CD4-positive, alpha-beta T cell treated with Interferon gamma for 1 hour (primary cell): ENCODE data around the gene EXOC2.

Experiments used
- DNase-seq: peaks from one replicate; pipeline ENCODE4 v3.0.0-alpha.2; 2020

The EXOC2 gene

DNA sequence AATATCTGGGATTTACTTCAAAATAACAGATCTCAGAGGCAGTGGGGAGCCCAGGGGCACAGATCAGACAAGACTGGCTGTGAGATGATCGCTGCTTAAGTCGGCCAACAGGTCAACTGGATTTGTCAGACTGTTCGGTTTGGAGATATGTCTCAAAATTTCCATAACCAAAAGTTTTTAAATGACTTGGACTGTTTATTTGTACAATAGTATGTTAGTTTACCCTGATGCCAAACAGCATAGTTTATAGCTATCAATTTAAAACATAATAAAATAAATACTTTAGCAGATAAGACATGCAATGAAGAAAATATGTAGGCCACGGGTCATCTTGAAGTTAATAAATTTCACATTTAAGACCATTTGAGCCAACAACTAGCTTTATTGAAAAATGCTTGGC is 174.7 kb downstream of the EXOC2 start:
- no peak for DNase-seq

DNA sequence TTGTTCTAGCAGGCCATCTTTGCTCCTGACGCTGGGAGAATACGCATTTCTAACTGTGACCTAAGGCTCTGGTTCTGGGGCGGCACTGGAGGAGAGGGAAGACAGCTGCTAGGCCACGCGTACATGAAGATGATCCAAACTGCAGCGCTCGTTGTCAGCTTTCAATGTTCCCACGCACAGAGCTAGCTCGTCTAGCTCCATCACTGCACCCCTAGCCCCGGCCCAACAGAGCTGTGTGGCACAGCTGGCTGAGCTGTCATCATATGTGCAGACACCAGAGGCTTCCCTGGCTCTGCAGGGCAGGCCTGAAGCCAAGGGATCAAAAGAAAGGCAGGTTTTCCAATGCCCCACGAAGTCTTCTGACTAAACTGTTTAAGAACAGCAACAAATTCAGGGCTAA is 176.7 kb downstream of the EXOC2 start:
- DNase-seq = no peak

DNA sequence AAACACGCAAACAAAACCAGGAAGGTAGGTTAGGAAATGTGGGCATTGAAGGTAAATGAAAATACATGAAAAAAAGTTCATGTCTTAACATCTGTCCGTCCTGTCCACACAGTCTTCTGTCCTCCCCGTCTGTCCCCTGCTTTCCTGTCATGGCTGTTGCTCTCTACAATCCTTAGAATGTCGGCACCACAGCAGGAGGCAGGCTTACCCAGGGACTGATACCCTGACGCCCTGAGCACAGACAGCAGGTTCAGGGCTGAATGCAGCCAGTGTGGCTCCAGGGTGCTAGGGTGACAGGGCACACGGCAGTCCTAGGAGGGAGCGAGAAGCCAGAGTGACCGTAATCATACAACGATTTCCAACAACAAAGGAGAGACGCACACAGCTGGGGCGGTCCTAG is 177.7 kb downstream of the EXOC2 start:
- DNase-seq = no peak

DNA sequence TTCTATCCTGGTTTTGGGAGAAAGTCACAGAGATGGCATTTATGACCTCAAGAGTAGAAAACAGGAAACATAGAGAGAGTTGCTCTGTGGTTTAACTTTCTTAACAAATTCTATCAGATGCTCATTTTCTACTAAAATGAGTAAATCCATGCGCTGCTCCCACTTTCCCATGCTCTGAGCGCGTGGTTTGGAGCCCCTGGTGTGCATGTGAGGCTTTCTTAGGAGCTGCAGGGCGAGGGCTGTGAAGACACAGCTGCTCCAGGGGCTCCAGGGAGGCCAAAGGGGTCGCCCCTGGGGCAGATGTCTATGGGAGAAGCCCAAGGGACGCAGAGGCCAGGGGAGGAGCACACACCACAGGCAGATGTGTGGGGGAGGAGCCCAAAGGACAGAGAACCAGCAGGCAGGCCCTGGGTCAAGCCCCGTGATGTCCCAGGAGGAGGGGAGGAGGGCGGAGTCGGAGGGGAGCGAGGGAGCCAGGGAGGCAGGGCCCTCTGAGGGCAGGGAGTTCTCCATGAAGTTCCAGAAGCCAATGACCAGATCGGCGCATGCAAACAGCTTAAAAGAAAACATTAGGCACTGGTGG is 178.5 kb downstream of the EXOC2 start:
- no peak for DNase-seq

DNA sequence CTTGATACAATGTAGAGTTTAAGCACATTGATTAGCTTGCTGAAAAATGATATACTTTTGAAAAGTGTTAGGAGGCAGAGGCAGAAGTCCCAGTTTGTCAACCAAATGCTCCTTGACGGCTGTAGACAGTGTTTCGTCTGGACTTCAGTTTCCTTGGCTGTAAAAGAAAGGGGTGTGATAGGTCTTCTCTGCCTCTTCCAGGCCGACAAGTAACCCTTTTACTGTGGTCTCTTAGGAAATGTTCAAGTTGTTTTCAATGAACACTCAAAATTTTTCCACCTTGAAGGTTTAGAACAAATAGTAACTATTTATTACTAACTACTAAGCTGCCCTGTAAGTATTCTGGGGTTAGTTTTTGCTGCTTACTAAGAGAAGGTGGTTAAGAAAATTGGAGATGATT is 179.0 kb downstream of the EXOC2 start:
- DNase-seq = no peak

DNA sequence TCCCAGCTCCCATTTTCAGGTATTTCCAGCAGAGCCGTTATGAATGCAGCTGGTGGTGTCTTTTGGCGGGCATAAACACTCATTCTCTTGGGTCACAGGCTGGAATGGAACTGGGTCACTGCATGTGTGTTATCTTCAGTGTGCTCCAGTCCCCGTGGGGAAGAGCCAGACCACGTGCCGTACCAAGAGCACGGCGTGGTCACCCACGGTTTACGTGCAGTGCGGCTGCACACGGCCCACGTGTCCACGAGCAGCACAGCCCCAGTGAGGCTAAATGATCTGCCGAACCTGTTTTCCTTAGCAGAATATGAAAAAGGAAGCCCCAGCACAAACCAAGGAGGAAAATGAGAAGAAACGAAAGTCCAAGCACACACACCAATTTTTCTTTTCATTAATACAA is 179.9 kb downstream of the EXOC2 start:
- no peak for DNase-seq

DNA sequence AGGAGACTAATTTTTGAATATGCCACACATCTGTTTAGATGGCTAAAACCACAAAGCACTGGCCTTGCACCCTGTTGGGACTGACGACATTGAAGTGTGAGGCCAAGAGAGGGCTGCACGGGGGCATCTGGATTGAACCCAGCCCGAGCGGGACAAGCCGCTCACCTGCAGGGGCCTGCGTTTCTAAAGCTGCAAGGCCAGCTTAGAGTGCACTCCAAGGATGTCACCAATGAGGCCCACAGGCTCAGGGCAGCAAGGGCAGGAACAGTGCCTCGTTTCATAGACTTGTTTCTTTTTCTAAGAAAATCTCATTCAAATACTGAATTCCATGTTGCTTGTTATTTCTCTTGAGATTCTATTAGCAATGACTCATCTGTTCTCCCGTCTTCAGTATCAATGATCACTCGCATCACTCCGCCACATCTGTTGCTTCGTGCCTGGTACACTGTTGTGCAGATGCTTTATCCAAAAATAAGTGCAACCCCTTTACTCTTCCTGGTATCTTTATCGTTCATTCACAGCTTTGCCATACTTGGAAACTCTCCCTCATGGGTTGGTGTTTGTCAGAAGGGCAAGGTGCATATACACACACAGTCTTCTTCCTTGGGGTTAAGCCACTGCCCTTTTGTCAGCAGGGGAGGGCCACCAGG is 181.3 kb downstream of the EXOC2 start:
- DNase-seq = no peak

DNA sequence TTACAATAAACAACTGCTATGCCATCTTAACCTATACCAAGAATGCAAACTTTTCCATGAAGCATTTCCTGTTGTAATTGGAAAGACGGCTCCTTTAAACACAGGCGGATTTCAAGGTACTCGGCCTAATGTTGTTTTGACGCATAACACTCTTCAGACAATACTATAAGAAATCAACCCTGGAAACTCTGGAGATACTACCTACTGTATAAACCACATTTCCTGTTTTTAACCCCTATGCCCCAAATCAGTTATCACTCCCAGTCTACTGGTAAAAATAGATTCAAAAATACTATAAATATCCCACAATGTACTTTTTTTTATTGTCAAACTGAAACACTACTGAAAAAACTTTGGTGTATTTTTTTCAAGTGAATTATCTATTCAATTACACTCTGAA is 183.3 kb downstream of the EXOC2 start:
- DNase-seq = no peak

DNA sequence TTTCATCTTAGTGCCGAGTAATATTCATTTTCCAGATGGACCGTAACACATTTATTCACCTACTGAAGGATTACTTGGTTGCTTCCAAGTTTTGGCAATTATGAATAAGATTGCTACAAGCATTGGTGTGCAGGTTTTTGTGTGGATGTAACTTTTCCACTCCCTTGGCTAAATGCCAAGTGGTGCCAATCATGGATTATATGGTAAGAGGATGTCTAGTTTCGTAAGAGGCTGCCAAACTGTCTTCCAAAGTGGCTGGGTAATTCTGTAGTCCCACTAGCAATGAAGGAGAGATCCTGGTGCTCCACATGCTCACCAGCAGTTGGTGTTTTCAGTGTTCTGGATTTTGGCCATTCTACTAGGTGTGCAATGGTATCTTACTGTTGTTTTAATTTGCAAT is 184.3 kb downstream of the EXOC2 start:
- no peak for DNase-seq

DNA sequence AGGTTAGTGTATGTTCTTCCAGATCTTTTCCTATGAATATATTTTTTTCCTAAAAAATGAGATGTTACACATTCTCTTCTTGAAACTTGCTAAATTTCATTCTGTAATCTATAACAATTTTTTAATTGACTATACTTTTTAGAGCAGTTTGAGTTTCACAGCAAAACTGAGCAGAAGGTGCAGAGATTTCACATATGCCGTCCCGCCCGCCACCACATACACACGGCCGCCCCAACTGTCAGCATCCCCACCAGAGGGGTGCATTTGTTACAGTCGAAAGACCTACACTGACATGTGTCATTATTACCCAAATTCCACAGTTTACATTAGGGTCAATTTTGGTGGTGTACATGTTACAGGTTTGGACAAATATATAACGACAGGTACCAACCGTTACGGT is 184.9 kb downstream of the EXOC2 start:
- no peak for DNase-seq

DNA sequence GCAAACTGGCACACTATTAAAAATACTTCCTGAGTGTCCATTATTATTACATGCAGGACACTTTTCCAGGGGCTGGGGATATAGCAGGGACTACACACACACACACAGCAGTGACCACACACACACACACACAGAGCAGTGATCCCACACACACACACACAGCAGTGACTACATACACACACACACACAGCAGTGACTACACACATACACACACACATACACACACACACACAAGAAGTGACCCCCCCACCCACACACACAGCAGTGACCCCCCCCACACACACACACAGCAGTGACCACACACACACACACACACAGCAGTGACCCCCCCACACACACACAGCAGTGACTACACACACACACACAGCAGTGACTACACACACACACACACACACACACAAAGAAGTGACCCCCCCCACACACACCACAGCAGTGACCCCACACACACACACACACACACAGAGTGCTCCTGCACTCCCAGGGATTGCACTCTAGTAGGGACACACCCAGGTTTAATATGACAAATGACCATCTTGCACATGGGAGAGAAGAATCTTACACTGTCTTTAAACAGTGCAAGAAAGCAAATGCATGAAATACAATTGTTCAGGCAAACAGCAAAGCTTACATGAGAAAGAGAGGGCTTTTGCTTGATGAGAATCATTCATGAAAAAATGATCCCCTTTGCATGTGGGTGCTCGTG is 185.9 kb downstream of the EXOC2 start:
- no peak for DNase-seq

DNA sequence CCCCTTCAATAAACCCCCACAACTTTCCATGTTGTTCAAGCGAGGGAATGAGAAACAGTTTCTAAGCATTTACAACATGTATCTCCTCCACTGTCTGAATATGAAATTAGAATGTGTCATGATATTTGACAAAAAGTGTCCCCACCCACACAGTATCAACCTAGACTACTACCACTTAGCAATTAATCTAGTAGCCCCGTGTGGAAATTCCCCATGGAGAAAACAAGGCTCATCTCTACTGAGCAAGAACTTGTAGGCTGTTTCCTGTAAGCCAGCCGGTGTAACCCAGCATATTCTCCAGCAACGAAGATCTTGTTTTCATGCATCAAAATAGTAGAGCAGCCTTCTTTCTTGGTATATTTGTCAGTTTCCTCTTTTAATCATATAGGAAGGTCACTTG is 186.4 kb downstream of the EXOC2 start:
- DNase-seq = no peak

DNA sequence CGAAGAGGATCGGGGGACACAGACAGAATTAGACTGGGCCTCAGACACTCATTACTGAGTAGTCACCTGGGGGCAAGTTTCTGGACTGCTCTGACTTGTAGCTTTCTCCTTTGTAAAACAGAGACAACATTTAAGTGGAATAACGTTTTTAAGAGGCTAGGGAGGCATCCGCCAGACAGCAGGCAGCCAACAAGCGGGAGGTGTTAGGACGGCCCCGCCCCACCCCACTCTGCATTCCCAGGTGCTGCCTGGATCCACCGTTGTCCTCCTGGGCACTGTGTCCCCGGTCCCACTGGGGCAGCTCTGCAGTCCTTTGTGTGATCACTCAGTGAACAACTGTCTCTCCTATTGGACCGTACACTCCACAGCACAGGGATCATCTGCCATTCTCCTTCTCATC is 187.6 kb downstream of the EXOC2 start:
- DNase-seq = no peak

DNA sequence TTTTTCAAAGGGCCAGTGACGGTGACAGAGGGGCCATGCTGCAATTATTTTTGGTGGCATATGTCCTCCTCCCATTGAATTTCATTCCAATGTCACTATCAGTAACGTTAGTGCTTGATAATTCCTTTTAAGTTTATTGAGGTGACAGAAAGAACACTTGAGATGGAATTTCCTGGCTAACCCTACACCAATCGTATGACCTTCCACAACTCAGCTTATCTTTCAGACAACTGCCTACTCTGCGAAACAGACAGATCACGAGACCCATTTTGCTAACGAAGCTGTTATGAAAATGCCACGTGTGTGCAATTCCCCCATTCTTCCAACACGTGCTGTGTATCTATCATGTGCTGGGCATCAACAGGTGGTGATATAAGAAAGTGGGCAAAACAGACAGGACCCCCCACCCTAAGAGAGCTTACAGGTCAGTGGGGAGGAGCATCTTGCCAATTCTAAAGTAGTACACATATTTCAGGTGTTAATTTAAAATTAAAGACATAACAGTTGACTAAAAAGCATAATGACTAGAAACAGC is 188.4 kb downstream of the EXOC2 start:
- no peak for DNase-seq

DNA sequence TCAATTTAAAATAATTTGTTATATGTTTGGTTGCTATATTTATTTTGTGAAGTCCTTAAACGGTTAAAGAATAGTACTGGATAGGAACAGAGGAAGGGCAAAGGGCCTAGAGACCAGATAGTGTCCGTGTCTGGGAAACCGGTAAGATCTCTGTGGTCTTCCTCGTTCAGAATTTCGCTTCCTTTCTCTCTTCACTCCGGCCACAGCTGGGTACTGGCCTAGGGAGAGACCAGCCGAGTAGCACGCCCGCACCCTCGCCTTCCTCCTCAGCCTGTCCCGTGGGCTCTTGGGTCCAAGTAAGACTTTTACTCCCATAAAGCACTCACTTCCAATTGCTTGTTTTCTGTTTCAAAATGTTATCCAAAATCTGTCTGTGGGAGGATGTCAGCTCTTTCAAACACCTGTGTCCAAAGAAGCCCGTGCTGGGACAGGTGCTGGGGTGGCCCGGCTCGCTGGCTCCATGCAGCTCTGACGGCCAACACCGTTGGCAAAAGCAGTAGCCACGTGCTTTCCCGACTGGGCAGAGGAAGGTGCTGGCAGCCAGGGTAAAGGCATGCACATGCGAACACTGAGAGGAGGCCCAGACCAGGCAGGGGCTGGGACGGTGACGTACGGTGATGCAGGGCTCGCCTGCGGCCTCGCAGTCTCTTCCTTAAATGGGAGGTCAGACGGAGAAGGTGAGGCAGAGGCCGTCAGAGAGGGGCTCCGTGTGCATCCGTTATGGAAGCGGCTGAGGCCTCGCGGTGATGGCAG is 189.2 kb downstream of the EXOC2 start:
- no peak for DNase-seq

DNA sequence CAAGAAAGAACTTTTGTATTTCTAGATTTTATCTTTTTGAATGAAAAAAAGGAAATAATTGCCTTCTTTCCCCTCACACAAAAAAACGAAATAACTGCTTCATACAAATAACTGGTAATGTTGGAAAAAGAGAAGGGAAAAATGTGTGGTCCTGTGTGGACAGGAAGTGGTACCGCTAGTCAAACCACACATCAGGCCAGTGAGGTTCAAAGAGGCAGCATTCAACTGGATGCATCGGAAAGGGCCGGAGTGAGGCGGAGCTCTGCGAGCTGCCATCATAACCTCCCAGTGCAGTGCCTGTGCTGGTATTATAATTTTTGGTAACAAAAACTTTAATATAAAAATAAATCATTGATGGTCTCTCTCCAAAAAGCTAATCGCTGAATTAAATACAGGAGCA is 190.2 kb downstream of the EXOC2 start:
- DNase-seq = no peak

DNA sequence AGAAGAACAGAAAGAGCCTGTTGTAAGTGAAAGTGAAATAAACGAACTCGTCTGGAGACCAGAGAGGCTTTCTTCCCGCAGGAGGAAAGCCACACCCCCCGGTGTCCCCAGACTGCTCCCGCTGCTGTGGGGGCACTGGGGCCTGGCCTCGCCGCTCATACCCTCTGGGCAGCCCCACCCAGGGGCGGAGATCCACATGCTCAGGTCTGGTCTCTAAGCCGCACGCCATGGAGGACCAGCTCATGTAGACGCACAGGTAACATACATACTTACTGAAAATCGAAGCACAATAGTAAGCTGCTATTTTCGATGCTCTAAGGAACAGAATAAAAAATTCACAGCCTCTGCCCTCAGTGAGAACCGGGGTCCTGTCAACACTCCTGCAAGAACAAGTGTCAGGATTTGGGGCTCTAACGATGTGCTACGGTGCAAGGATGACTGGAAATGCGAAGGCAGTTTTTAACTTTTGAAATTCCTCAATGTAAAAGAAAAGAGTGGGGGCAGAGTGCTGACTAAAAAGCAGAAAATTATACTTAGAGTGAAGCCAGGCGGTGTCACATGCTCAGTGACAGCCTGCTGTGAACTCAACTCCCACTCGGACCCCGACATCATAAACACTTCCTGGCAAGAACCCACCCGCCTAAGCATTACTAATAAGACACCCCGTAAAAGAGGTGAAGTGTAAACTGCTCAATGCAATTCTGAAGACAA is 190.9 kb downstream of the EXOC2 start:
- peak; percentile 32 for DNase-seq

DNA sequence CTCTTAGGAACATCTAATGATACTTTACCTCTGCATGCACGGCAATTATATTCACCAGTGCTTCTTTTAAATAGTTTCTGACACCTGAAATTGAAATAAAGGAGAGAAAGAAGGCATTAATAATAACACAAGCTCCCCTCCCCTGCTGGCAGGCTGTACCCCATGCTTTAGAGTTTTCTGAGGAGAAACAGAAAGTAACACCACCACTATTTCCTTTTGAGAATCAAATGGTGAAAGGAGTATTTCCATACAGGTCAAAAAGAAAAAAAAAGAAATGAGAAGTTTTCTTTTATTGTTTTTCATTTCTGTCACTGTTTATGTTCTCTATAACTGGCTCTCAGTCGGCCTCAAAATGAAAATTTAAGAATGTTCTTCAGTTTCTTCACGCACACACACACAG is 193.3 kb downstream of the EXOC2 start:
- DNase-seq = no peak

DNA sequence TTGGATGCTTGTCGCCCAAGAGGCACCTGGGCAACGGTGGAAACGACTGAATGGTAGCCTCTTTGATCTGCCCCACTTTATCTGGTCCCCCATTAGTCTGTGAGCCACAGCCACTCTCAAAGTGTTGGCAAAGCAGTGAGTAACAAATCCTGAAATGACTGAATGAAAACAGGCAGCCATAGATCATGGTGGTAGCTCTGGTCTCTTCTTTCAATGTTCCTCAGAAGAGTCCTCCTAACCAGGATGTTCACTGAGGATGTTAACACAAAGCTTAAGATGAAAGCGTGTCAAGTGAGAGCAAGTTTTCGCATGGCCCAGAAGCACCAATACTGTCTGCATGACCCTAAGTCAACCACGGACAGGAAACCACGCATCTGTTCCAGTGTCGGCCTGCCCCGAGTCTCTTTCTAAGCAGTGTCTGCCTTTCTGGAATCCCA is 194.1 kb downstream of the EXOC2 start:
- DNase-seq = no peak

DNA sequence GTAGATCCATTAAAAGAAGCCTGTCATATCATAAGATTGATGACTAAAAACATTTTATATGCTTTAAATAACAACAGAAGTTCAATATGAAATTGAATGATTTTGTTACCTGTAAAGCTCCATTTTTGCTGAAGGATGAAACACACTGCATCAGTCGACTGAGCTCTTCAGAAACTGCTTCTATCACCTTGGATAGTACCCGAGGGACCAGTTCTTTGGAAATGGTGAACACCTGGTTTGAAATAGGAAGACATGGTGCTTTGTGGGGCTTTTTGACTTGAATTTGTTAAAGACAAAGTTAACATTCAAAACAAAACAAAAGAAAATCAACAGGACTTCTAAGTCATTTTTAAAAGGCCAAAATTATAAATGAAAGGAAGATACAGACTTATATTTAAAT is 195.7 kb downstream of the EXOC2 start:
- no peak for DNase-seq

DNA sequence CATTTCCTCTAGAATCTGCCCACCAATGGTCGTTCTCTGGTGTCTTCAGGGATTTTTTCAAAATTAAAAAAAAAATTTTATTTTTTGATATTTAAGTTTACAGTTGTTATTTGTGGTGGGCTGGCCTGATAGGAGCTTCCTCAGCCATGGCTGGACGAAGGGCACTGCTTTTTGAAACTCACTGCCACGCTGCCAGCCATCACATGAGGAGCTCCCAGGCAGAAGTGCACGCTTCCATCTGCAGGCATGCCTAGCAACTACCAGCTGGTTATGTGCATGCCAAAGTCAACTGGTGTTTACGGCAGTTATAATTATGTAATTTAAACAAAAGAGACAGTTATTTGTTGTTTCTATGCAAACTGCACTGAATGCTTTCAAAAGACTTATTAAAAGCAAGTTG is 196.3 kb downstream of the EXOC2 start:
- no peak for DNase-seq

DNA sequence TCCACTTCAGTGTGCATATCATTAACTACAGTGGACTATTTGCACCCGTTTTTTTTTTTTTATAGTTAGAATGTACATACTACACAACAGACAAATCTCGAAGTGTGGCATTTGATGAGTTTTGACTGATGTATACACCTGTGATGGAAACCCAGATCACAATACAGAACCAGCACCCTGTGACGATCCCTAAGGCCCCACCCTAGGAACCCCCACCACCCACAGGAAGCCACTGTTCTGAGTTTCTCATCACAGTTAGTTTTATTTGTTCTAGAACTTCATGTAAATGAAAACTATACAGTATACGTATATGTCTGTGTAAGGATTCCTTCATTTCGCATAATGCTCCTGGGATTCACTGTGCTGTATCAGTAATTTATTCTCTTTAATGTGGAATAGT is 198.5 kb downstream of the EXOC2 start:
- DNase-seq = no peak

DNA sequence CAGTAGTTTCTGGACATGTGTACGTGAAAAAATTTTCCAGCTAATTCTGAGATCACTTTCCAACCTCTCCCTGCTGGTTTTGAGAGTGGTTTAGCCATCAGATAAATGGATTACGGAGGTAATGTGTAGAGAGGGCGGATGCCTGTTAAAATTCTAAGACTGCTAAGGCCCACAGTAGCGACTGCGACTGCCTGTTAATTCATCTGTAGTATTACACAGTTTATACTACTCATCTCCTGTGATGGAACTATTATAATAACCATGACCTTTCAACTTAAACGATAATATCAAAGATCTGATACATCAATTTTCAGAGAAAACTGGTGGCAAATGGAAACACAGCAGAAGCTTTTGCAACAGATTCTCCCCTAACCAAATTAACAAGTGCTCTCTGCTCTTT is 199.1 kb downstream of the EXOC2 start:
- DNase-seq = no peak
